GM23338 (cell line): ENCODE results near the gene PROB1. TPM values are rescaled to one million over a fixed set of nuclear protein-coding genes. Genes with fewer than 3 reads are reported as not detected.
A peak's percentile ranks its signal among the peaks of the same experiment; 100 is the strongest.

ENCODE experiments used
- ATAC-seq: fragments of 200-7000 bp; cut with Tn5 transposase; 3 replicates; pipeline ENCODE4 v1.9.1; 2020
- DNase-seq: peaks from one replicate; pipeline ENCODE4 v3.0.0-alpha.2; 2015; ENCODE audit warnings: low spot score
- H2AFZ ChIP-seq: fragments of 200-600 bp; sonication (generic); 2 replicates; pipeline ENCODE4 v1.8.0; 2016; ENCODE audit warnings: antibody characterized with exemption, mild to moderate bottlenecking, moderate library complexity
- H3F3A ChIP-seq: fragments of 200-600 bp; sonication (generic); replicated peaks from 2 replicates; pipeline ENCODE4 v1.8.0; 2017; ENCODE audit warnings: antibody characterized with exemption, mixed run types, low read depth
- H3K27ac ChIP-seq: fragments of 200-600 bp; sonication (generic); 2 replicates; pipeline ENCODE4 v1.6.1; 2016; ENCODE audit warnings: low read depth
- H3K27me3 ChIP-seq: fragments of 200-600 bp; sonication (generic); 2 replicates; pipeline ENCODE4 v1.8.0; 2016; ENCODE audit warnings: mild to moderate bottlenecking, mixed run types, moderate library complexity; ENCODE audit not compliant: insufficient read depth
- H3K36me3 ChIP-seq: fragments of 200-600 bp; sonication (generic); 2 replicates; pipeline ENCODE4 v1.8.0; 2016; ENCODE audit warnings: mild to moderate bottlenecking; ENCODE audit not compliant: insufficient read depth
- H3K4me1 ChIP-seq: fragments of 200-600 bp; sonication (generic); 2 replicates; pipeline ENCODE4 v1.8.0; 2016; ENCODE audit warnings: mild to moderate bottlenecking, moderate library complexity; ENCODE audit not compliant: insufficient read depth
- H3K4me2 ChIP-seq: fragments of 200-600 bp; sonication (generic); 2 replicates; pipeline ENCODE4 v1.7.1; 2017; ENCODE audit warnings: mixed run types
- H3K4me3 ChIP-seq: fragments of 200-600 bp; sonication (generic); 2 replicates; pipeline ENCODE4 v1.6.1; 2016; ENCODE audit warnings: mixed run types
- H3K79me2 ChIP-seq: fragments of 200-600 bp; sonication (generic); replicated peaks from 2 replicates; pipeline ENCODE4 v1.8.0; 2017; ENCODE audit warnings: mild to moderate bottlenecking; ENCODE audit not compliant: insufficient read depth
- H3K9me2 ChIP-seq: fragments of 200-600 bp; sonication (generic); 2 replicates; pipeline ENCODE4 v1.8.0; 2017; ENCODE audit not compliant: insufficient read depth
- H4K20me1 ChIP-seq: fragments of 200-600 bp; sonication (generic); replicated peaks from 2 replicates; pipeline ENCODE4 v1.8.0; 2017; ENCODE audit warnings: mild to moderate bottlenecking; ENCODE audit not compliant: insufficient read depth
- H3K27ac Mint-ChIP-seq: 2 replicates; pipeline ENCODE4 v1.8.0; 2020; ENCODE audit warnings: inconsistent platforms, mild to moderate bottlenecking, moderate library complexity, mixed read lengths
- H3K27me3 Mint-ChIP-seq: 3 replicates; pipeline ENCODE4 v1.8.0; 2022; ENCODE audit warnings: low read depth, mild to moderate bottlenecking, moderate library complexity, mixed read lengths, inconsistent platforms; ENCODE audit not compliant: insufficient read depth, poor library complexity
- H3K36me3 Mint-ChIP-seq: 3 replicates; pipeline ENCODE4 v1.8.0; 2021; ENCODE audit warnings: low read depth, mild to moderate bottlenecking, inconsistent platforms, moderate library complexity, mixed read lengths
- H3K4me1 Mint-ChIP-seq: 3 replicates; pipeline ENCODE4 v1.8.0; 2020; ENCODE audit warnings: mild to moderate bottlenecking, inconsistent platforms, mixed read lengths
- H3K4me3 Mint-ChIP-seq: 3 replicates; pipeline ENCODE4 v1.8.0; 2021; ENCODE audit warnings: moderate library complexity, mild to moderate bottlenecking, inconsistent platforms, mixed read lengths
- H3K9me3 Mint-ChIP-seq: 3 replicates; pipeline ENCODE4 v1.8.0; 2020; ENCODE audit warnings: moderate library complexity, mild to moderate bottlenecking, inconsistent platforms, mixed read lengths
- CREB1 ChIP-seq: fragments of 250-450 bp; sonication (Bioruptor Pico); IDR thresholded peaks from 2 replicates; pipeline ENCODE4 v1.5.0; 2020; ENCODE audit warnings: low read depth, mild to moderate bottlenecking, moderate library complexity
- ETS1 ChIP-seq: IDR thresholded peaks from 2 replicates; pipeline ENCODE4 v1.6.1; 2016; ENCODE audit warnings: antibody characterized with exemption
- EZH2phosphoT487 ChIP-seq: fragments of 200-600 bp; sonication (generic); IDR thresholded peaks from one replicate; pipeline ENCODE4 v1.8.1; 2018; ENCODE audit warnings: antibody characterized with exemption; ENCODE audit not compliant: unreplicated experiment
- JUNB ChIP-seq: IDR thresholded peaks from one replicate; pipeline ENCODE4 v1.6.1; 2016; ENCODE audit warnings: antibody characterized with exemption; ENCODE audit not compliant: unreplicated experiment
- NANOG ChIP-seq: IDR thresholded peaks from 2 replicates; pipeline ENCODE4 v1.6.1; 2016; ENCODE audit warnings: antibody characterized with exemption, borderline replicate concordance
- POLR2AphosphoS5 ChIP-seq: IDR thresholded peaks from 2 replicates; pipeline ENCODE4 v1.6.1; 2016; ENCODE audit warnings: antibody characterized with exemption, low read depth
- STAT1 ChIP-seq: IDR thresholded peaks from one replicate; pipeline ENCODE4 v1.6.1; 2016; ENCODE audit warnings: antibody characterized with exemption; ENCODE audit not compliant: unreplicated experiment
- ZNF462 ChIP-seq: fragments of 250-450 bp; sonication (Bioruptor Pico); IDR thresholded peaks from 2 replicates; pipeline ENCODE4 v1.5.0; 2020; ENCODE audit warnings: mild to moderate bottlenecking, moderate library complexity
- polyA plus RNA-seq: library from polyadenylated mRNA; unstranded; fragments of >200 nt; fragmentation: Nextera tagmentation; extraction: Ambion mirVana; gene quantifications from 2 replicates; pipeline ENCODE4 v1.2.1, GENCODE V29; 2016
- total RNA-seq: library from RNA; depleted of rRNA; stranded (reverse); fragments of >200 nt; shearing (Covaris generic); gene quantifications from 2 replicates; pipeline ENCODE4 v1.2.3, GENCODE V29; 2014

Gene PROB1
- total and polyA plus RNA-seq, 2 experiments from 2014 or later = 0.73 to 2.7 TPM

DNA sequence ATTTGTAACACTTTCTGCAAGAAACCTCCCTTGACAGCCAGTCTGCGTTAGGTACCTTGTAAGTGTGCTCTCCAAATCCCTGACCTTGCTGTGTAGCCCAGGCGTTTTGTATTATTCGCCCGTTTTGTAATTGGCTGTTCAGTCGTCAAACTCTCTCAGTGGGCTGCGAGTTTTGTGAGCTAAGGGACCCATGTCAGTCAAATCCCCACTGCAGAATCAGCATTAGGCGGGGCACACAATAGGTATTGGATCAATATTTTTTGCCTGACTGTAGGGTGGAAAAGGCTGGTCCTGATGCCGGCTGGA, 43.8 kb upstream of the PROB1 start:
- Histone ChIP-seq H3K4me3 (peak overlapping the region; percentile 89), H3K27ac (no peak overlapping the region; the same call in 1 of the 2 replicates), H4K20me1 (no peaks in the 10 kb centered on the region), H3K36me3 (peaks cover 10% of the 10 kb centered on the region), H3K4me2 (peak overlapping the region; percentile 91), H2AFZ (0 out of 2 replicates have a peak overlapping the region, but pooled peaks have one; percentile 3), H3K4me1 (peaks cover 15% of the 10 kb centered on the region), H3K79me2 (no peaks in the 10 kb centered on the region), H3K27me3 (no peaks in the 10 kb centered on the region), H3K9me2 (no peaks in the 10 kb centered on the region), H3F3A (0 out of 2 replicates have a peak, but pooled peaks cover 10% of the 10 kb centered on the region)
- no peak for TF ChIP-seq EZH2phosphoT487
- no peak for TF ChIP-seq STAT1
- Mint-ChIP-seq H3K27ac (no peak overlapping the region), H3K36me3 (peaks cover 12% of the 10 kb centered on the region; the same call in 2 of the 3 replicates), H3K4me3 (peak overlapping the region; percentile 96), H3K4me1 (peaks cover 14% of the 10 kb centered on the region), H3K9me3 (no peaks in the 10 kb centered on the region), H3K27me3 (peaks cover 6% of the 10 kb centered on the region)
- ATAC-seq (no peak), DNase-seq (no peak)

DNA sequence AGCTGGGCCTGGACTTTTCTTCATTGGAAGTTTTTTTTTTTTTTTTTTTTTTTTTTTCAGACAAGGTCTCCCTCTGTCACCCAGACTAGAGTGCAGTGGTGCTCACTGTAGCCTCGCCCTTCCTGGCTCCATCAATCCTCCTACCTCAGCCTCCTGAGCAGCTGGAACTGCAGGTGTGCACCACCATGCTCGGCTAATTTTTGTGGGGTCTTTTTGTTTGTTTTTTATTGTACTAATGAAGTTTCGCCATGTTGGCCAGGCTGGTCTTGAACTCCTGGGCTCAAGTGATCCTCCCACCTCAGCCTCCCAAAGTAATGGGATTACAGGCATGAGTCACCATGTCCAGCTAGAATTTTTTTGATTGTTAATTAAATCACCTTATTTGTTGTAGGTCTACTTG, 40.8 kb upstream of the PROB1 start:
- Histone ChIP-seq H3K27me3 (no peaks in the 10 kb centered on the region), H3K4me1 (peaks cover 15% of the 10 kb centered on the region), H3K79me2 (no peaks in the 10 kb centered on the region), H3K36me3 (peaks cover 10% of the 10 kb centered on the region), H3F3A (peaks cover 10% of the 10 kb centered on the region; the same call in 1 of the 2 replicates), H3K4me2 (no peak overlapping the region), H4K20me1 (no peaks in the 10 kb centered on the region), H3K4me3 (no peak overlapping the region), H3K9me2 (no peaks in the 10 kb centered on the region), H2AFZ (no peak overlapping the region), H3K27ac (no peak overlapping the region)
- H3K9me3 Mint-ChIP-seq = no peaks in the 10 kb centered on the region
- TF ChIP-seq ETS1 = no peak
- TF ChIP-seq POLR2AphosphoS5 = no peak
- TF ChIP-seq STAT1 = no peak
- TF ChIP-seq CREB1 (CRISPR knock-in tag) = no peak
- H3K27me3 Mint-ChIP-seq = peaks cover 6% of the 10 kb centered on the region
- H3K4me3 Mint-ChIP-seq = no peak overlapping the region
- no peak for DNase-seq
- no peak overlapping the region for H3K27ac Mint-ChIP-seq
- H3K36me3 Mint-ChIP-seq = peaks cover 12% of the 10 kb centered on the region; the same call in 2 of the 3 replicates
- ATAC-seq = no peak
- peaks cover 12% of the 10 kb centered on the region for H3K4me1 Mint-ChIP-seq

DNA sequence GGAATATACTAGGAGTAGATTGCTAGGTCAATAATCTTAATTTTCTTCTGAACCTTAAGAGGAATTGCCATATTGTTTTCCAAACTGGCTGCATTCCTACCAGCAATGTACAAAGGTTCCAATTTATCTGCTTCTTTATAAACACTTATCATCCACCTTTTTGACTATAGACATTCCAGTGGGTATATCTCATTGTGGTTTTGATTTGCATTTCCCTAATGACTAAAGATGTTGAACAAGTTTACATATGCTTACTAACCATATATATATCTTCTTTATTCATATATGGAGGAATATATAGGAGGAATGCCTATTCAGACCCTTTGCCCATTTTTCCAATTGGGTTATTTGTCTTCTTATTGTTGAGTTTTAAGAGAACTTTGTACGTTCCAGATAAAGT, 36.8 kb upstream of the PROB1 start:
- DNase-seq (no peak), ATAC-seq (no peak)
- Histone ChIP-seq H3F3A (no peaks in the 10 kb centered on the region; the same call in 1 of the 2 replicates), H3K4me1 (no peaks in the 10 kb centered on the region), H3K36me3 (peaks cover 10% of the 10 kb centered on the region), H2AFZ (no peak overlapping the region), H3K27me3 (no peaks in the 10 kb centered on the region), H4K20me1 (no peaks in the 10 kb centered on the region), H3K27ac (no peak overlapping the region), H3K79me2 (no peaks in the 10 kb centered on the region), H3K4me2 (no peak overlapping the region), H3K4me3 (no peak overlapping the region), H3K9me2 (no peaks in the 10 kb centered on the region)
- Mint-ChIP-seq H3K27ac (no peak overlapping the region), H3K4me1 (no peaks in the 10 kb centered on the region), H3K9me3 (no peaks in the 10 kb centered on the region), H3K27me3 (peaks cover 1% of the 10 kb centered on the region), H3K36me3 (peaks cover 25% of the 10 kb centered on the region), H3K4me3 (no peak overlapping the region)
- TF ChIP-seq JUNB = no peak
- TF ChIP-seq ZNF462 (CRISPR knock-in tag) = no peak
- TF ChIP-seq NANOG = no peak
- TF ChIP-seq ETS1 = no peak
- TF ChIP-seq STAT1 = no peak
- no peak for TF ChIP-seq POLR2AphosphoS5
